OCI-LY1 (cell line): ENCODE results near the gene RABGAP1L.

Source experiments
- EZH2 ChIP-seq: fragments of 200-600 bp; sonication (generic), shearing (Covaris generic); IDR thresholded peaks from 2 replicates; pipeline ENCODE4 v1.8.0; 2017; ENCODE audit warnings: borderline replicate concordance, mixed run types, mild to moderate bottlenecking, antibody characterized with exemption, low read length, moderate library complexity, mixed read lengths
- TF ChIP-seq, protein P1 (sequence below): fragments of 200-600 bp; sonication (generic), shearing (Covaris generic); IDR thresholded peaks from 2 replicates; pipeline ENCODE4 v1.5.1; 2017; ENCODE audit warnings: mild to moderate bottlenecking, antibody characterized with exemption, low read length, moderate library complexity, mixed read lengths

DNA sequence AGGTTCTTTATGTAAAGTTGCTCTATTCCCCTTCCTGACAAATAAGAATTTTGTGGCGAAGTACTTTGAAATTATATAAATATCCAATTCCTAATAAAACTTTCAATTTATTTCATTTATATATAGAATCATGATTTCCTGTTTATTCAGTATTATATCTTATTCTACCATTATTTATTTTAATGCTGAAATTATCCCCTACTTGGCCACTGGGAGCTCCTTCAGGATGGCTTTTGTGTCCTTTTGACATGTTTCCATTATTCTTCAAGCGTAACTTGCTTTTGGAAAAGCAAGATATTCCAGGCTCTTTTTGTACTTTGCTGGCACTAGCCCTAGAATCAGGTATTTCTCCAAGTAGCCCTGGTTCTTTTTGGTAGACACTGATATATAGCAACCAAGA is 773.3 kb downstream of the RABGAP1L start:
- TF ChIP-seq, protein P1, sequence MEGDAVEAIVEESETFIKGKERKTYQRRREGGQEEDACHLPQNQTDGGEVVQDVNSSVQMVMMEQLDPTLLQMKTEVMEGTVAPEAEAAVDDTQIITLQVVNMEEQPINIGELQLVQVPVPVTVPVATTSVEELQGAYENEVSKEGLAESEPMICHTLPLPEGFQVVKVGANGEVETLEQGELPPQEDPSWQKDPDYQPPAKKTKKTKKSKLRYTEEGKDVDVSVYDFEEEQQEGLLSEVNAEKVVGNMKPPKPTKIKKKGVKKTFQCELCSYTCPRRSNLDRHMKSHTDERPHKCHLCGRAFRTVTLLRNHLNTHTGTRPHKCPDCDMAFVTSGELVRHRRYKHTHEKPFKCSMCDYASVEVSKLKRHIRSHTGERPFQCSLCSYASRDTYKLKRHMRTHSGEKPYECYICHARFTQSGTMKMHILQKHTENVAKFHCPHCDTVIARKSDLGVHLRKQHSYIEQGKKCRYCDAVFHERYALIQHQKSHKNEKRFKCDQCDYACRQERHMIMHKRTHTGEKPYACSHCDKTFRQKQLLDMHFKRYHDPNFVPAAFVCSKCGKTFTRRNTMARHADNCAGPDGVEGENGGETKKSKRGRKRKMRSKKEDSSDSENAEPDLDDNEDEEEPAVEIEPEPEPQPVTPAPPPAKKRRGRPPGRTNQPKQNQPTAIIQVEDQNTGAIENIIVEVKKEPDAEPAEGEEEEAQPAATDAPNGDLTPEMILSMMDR: no peak
- no peak for TF ChIP-seq EZH2
